Brain pericyte (primary cell): Measurements from ENCODE around the gene LRRC23.
"Not testable (repeated sequence)": the region's sequence is repeated elsewhere in the genome, so short reads cannot be mapped to it uniquely, and the experiment has no call there.

ENCODE experiments used
- DNase-seq: peaks from one replicate; pipeline ENCODE4 v3.0.0-alpha.2; 2012; ENCODE audit warnings: low read depth, low spot score

The LRRC23 gene

DNA sequence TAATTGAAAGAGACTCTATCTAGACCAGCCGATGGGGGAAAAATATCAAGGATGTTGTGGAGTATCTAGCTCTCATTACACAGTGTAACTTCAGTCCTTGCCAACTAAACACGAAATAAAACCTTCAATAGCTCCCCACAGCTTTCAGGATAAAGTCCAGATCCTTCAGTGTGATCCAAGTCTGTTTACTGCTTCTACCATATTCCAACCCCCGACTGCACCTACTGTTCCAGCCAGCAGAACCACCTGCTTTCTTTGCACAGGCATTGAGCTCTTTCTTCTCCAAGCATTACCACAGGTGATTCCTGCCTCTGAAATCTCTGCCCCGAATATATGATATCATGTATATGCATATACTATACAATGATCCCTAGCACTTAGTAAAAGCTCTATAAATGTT lies 2.2 kb upstream of the LRRC23 start:
- no peak for DNase-seq

DNA sequence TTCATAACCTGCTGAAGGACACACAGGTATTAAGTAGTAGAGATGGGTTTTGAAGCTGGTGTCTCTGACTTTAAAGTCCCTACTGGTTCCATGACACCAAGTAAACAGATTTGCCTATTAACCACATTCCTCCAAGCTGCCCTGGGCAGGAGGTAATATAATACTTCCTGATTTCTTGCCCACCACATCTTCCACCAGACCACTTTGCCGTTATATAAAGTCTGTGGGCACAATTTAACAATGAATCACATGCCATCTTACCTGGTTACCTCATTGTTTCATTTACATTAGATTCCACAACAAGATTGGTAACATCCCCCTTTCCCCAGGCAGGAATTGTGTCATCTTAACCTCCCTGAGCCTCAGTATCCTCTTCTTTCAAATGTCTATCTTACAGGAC lies 900 bp upstream of the LRRC23 start:
- DNase-seq: no peak

DNA sequence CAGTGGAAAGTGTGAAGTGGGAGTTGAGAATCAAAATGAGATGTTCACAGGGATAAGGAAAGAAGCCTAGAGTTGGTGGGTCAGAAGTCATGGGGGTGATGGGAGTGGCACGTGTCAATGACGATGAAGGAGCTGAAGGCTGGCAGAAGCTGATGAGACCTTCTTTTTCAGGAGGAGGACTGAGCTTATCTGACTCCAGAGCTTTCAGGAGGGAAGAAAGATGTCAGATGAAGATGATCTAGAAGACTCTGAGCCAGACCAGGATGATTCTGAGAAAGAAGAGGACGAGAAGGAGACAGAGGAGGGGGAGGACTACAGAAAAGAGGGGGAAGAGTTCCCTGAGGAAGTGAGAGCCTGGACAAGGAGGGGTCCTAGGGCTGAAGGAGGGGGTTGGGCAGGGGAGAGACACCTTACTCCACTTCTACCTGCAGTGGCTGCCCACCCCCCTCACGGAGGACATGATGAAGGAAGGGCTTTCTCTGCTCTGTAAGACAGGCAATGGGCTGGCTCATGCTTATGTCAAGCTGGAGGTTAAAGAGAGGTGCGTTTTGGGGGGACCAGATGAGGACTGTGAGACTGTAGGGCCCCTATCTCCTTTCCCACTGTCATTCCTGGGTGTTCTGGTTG lies 905 bp downstream of the LRRC23 start:
- no peak for DNase-seq

- not testable (repeated sequence) for DNase-seq
Observed at GRCh38 chr12:6908141-6908540, 3.5 kb downstream of the LRRC23 start.

GRCh38 chr12:6909421-6910145 lies 5.0 kb downstream of the LRRC23 start:
- no peak for DNase-seq

GRCh38 chr12:6912164-6912935 lies 7.7 kb downstream of the LRRC23 start:
- DNase-seq: no peak

- DNase-seq: no peak
Observed at GRCh38 chr12:6914246-6914946, 9.8 kb downstream of the LRRC23 start, which contains the start of gene ENO2. Gene ENO2, plus strand, starts transcription at chr12:6914580. Its CDS starts 1,253 bp downstream, at chr12:6915833.

DNA sequence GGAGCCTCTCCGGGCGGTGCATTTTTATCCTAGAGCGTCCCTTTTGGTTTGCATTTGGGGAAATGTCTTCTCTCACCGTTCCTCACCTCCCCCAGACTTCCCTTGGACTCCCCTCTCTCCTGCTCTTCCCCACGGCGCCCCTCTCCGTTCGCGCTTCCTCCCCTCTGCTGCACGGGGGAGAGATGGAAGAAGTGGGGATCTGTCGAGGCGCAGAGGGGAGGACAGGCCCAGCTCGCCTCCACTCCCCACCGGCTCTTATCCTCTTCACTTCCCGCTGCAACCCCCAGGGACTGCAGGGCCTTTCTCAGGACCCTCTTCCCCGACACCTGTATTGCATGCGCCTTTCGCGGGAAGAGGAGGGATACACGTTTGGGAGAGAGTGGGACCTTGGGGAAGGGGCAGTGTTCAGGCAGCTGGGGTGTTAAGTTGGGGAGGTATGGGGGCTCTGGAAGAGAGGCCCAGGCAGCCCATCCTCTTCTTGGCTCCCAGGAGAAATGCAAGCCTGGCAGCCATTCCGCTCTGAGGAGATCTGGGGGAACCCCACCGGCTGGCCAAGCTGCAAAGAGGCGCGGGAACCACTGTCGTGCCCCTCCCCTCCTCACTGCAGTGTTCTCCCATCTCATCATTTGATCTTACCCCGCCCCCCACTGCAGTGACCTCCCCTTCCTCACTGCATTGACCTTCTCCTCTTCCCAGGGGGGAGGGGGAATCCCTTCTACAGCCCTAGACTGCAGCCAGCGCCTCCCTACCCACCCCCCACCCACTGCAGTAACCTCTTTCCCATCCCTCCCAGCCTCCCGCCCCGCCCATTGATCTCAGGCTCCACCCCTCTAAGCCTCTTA lies 10.5 kb downstream of the LRRC23 start:
- DNase-seq: no peak

- no peak for DNase-seq
Observed at GRCh38 chr12:6915789-6916285, 11.2 kb downstream of the LRRC23 start.

- DNase-seq: no peak
Observed at GRCh38 chr12:6916426-6917200, 12.0 kb downstream of the LRRC23 start.

GRCh38 chr12:6917491-6918231 lies 13.0 kb downstream of the LRRC23 start:
- no peak for DNase-seq

GRCh38 chr12:6919588-6919987 lies 15.0 kb downstream of the LRRC23 start:
- DNase-seq: no peak

GRCh38 chr12:6921539-6921938 lies 16.9 kb downstream of the LRRC23 start:
- no peak for DNase-seq

DNA sequence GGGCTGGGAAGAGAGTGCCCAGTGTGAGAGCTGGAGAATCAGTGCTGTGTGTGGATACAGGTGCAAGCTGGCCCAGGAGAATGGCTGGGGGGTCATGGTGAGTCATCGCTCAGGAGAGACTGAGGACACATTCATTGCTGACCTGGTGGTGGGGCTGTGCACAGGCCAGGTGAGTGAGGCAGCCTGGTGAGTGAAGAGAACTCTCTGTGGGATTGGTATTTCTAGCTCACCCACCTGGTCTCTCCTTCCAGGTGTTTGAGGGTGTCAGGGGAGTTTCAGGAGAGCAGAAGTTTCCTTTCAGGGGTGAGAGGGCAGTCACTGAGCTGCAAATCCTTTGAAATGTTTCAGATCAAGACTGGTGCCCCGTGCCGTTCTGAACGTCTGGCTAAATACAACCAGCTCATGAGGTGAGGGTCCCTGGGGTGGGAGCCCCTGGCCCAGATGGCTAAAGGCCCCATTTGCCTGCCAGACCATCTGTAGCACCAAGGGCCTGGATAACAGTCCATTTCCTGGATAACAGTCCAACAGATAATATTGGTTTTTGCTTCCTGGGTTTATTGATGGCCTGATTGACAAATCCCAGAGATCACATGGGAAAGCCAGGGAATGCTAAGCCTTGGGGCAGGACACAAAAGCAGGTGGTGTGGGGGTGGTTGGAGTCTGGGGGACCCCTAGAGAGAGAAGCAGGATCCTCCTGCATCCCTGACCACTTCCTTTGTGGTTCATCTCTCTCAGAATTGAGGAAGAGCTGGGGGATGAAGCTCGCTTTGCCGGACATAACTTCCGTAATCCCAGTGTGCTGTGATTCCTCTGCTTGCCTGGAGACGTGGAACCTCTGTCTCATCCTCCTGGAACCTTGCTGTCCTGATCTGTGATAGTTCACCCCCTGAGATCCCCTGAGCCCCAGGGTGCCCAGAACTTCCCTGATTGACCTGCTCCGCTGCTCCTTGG lies 17.6 kb downstream of the LRRC23 start:
- no peak for DNase-seq

GRCh38 chr12:6923003-6923732 lies 18.5 kb downstream of the LRRC23 start:
- DNase-seq: no peak

GRCh38 chr12:6923851-6924250 lies 19.2 kb downstream of the LRRC23 start:
- no peak for DNase-seq

DNA sequence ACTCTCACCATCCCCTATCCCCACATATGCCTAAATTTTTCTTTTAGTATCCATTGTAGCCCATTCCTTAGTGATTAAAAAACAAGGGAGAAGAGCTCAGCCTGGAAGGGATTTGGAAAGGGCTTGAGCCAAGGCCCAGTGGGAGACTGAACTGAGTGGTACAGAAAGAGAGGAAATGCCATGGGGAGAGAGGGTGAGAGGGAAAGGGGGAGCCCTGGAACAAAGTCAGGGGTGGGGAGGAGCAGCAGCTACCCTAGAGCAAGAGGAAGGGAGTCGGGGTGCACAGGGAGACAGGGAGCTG lies 20.6 kb downstream of the LRRC23 start:
- DNase-seq: no peak
